C1 segment of cervical spinal cord (tissue), 14 donors: ENCODE data around the gene LY86.

Experiments used
- DNase-seq, 14 donors: peaks; one replicate each; lab custom pipeline; 2025; lab: John Stamatoyannopoulos, UW

LY86 gene

DNA sequence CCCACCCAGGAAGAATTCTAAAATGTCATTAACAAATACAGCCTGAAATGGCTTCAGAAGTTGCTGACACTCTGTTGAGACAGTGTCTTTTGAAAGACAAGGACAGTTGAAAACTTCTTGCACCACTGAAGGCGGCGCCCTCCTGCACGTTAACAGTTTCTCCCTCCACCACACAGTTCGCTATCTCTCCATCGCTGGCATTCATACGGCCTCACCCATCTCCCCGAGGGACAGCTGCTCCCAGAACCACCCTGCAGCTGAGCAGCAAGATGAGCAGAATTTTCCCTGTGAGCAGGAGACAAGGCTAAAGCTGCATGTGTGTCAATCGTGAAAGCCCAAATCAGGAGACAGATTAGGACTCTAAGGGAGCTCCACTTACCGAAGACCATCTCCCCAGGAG lies 113.3 kb downstream of the LY86 start:
- no peak for DNase-seq

DNA sequence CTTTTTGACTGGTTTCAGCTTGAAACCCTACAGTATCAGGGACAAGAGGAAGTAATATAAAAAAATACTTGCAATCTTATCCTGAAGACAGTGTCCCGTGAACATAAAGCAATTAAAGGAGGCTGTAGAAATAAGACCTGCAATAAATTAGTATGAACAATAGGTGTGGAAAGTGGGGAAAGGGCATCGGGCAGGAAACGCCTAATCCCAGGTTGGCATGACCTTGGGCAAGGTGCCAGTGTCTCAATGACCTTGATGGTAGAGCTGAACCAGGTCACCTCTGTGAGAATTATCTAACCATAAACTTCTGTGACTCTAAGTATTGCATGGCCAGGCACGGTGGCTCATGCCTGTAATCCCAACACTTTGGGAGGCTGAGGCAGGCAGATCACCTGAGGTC lies 115.2 kb downstream of the LY86 start:
- DNase-seq = no peak
